HEK293 (cell line): ENCODE measurements around the gene DPT.

Experiments used
- ATF2 ChIP-seq: fragments of 450-650 bp; formaldehyde crosslinking; IDR thresholded peaks from 2 replicates; pipeline ENCODE4 v1.5.1; 2016; ENCODE audit warnings: missing biosample characterization, missing genetic modification characterization, low read depth
- GFI1B ChIP-seq: fragments of 450-650 bp; formaldehyde crosslinking; IDR thresholded peaks from 2 replicates; pipeline ENCODE4 v1.5.1; 2016; ENCODE audit warnings: missing biosample characterization, missing genetic modification characterization
- GLI2 ChIP-seq: fragments of 450-650 bp; formaldehyde crosslinking; IDR thresholded peaks from 2 replicates; pipeline ENCODE4; 2017; ENCODE audit warnings: missing biosample characterization, missing genetic modification characterization, low read depth, borderline replicate concordance
- INSM2 ChIP-seq: fragments of 450-650 bp; formaldehyde crosslinking; IDR thresholded peaks from 2 replicates; pipeline ENCODE4 v1.5.1; 2016; ENCODE audit warnings: missing biosample characterization, missing genetic modification characterization
- KLF7 ChIP-seq: fragments of 450-650 bp; formaldehyde crosslinking; IDR thresholded peaks from 2 replicates; pipeline ENCODE4 v1.5.1; 2016; ENCODE audit warnings: missing biosample characterization, missing genetic modification characterization, borderline replicate concordance
- KLF8 ChIP-seq: fragments of 450-650 bp; formaldehyde crosslinking; IDR thresholded peaks from 2 replicates; pipeline ENCODE4 v1.5.1; 2016; ENCODE audit warnings: missing biosample characterization, missing genetic modification characterization
- MZF1 ChIP-seq: fragments of 450-650 bp; formaldehyde crosslinking; IDR thresholded peaks from 2 replicates; pipeline ENCODE4 v1.5.1; 2017; ENCODE audit warnings: missing biosample characterization, missing genetic modification characterization, borderline replicate concordance
- OSR2 ChIP-seq: fragments of 450-650 bp; formaldehyde crosslinking; IDR thresholded peaks from 2 replicates; pipeline ENCODE4 v1.5.1; 2016; ENCODE audit warnings: missing biosample characterization, missing genetic modification characterization
- REST ChIP-seq: fragments of 450-650 bp; formaldehyde crosslinking; IDR thresholded peaks from 2 replicates; pipeline ENCODE4 v1.5.1; 2016; ENCODE audit warnings: missing biosample characterization, missing genetic modification characterization
- YY1 ChIP-seq: fragments of 450-650 bp; formaldehyde crosslinking; IDR thresholded peaks from 2 replicates; pipeline ENCODE4 v1.5.1; 2018; ENCODE audit warnings: missing biosample characterization, missing genetic modification characterization
- YY2 ChIP-seq: fragments of 450-650 bp; formaldehyde crosslinking; IDR thresholded peaks from 2 replicates; pipeline ENCODE4 v1.5.1; 2016; ENCODE audit warnings: missing biosample characterization, missing genetic modification characterization
- ZBTB1 ChIP-seq: fragments of 450-650 bp; formaldehyde crosslinking; IDR thresholded peaks from 2 replicates; pipeline ENCODE4 v1.5.1; 2016; ENCODE audit warnings: missing biosample characterization, missing genetic modification characterization
- ZBTB7A ChIP-seq: fragments of 450-650 bp; formaldehyde crosslinking; IDR thresholded peaks from 2 replicates; pipeline ENCODE4 v1.5.1; 2016; ENCODE audit warnings: low read depth, missing biosample characterization, missing genetic modification characterization
- ZNF148 ChIP-seq: fragments of 450-650 bp; formaldehyde crosslinking; IDR thresholded peaks from 2 replicates; pipeline ENCODE4 v1.5.0; 2017; ENCODE audit warnings: missing biosample characterization, missing genetic modification characterization, borderline replicate concordance
- ZNF19 ChIP-seq: fragments of 450-650 bp; formaldehyde crosslinking; IDR thresholded peaks from 2 replicates; pipeline ENCODE4; 2016; ENCODE audit warnings: missing biosample characterization, missing genetic modification characterization, low read depth
- ZNF280C ChIP-seq: fragments of 450-650 bp; formaldehyde crosslinking; IDR thresholded peaks from 2 replicates; pipeline ENCODE4 v1.5.1; 2016; ENCODE audit warnings: missing biosample characterization, missing genetic modification characterization
- ZNF292 ChIP-seq: fragments of 450-650 bp; formaldehyde crosslinking; IDR thresholded peaks from 2 replicates; pipeline ENCODE4 v1.5.1; 2016; ENCODE audit warnings: low read depth, missing biosample characterization, missing genetic modification characterization, borderline replicate concordance
- ZNF302 ChIP-seq: fragments of 450-650 bp; formaldehyde crosslinking; IDR thresholded peaks from 2 replicates; pipeline ENCODE4 v1.5.1; 2016; ENCODE audit warnings: missing biosample characterization, missing genetic modification characterization, low read depth
- ZNF341 ChIP-seq: fragments of 450-650 bp; formaldehyde crosslinking; IDR thresholded peaks from 2 replicates; pipeline ENCODE4; 2016; ENCODE audit warnings: low read depth, missing biosample characterization, missing genetic modification characterization
- ZNF37A ChIP-seq: fragments of 450-650 bp; IDR thresholded peaks from 2 replicates; pipeline ENCODE4 v1.5.1; 2018; ENCODE audit warnings: missing biosample characterization, missing genetic modification characterization
- ZNF548 ChIP-seq: fragments of 450-650 bp; formaldehyde crosslinking; IDR thresholded peaks from 2 replicates; pipeline ENCODE4 v1.5.1; 2016; ENCODE audit warnings: missing biosample characterization, missing genetic modification characterization
- ZNF560 ChIP-seq: fragments of 450-650 bp; formaldehyde crosslinking; IDR thresholded peaks from 2 replicates; pipeline ENCODE4 v1.5.1; 2017; ENCODE audit warnings: missing biosample characterization, missing genetic modification characterization, borderline replicate concordance
- ZNF571 ChIP-seq: fragments of 450-650 bp; formaldehyde crosslinking; IDR thresholded peaks from 2 replicates; pipeline ENCODE4 v1.5.0; 2017; ENCODE audit warnings: missing biosample characterization, missing genetic modification characterization
- ZNF585B ChIP-seq: fragments of 450-650 bp; formaldehyde crosslinking; IDR thresholded peaks from 2 replicates; pipeline ENCODE4 v1.5.1; 2016; ENCODE audit warnings: missing biosample characterization, missing genetic modification characterization
- ZNF639 ChIP-seq: fragments of 450-650 bp; formaldehyde crosslinking; IDR thresholded peaks from 2 replicates; pipeline ENCODE4 v1.5.1; 2016; ENCODE audit warnings: missing biosample characterization, missing genetic modification characterization
- ZNF785 ChIP-seq: fragments of 450-650 bp; formaldehyde crosslinking; IDR thresholded peaks from 2 replicates; pipeline ENCODE4 v1.5.1; 2016; ENCODE audit warnings: missing biosample characterization, missing genetic modification characterization
- ZSCAN30 ChIP-seq: fragments of 450-650 bp; IDR thresholded peaks from 2 replicates; pipeline ENCODE4 v1.5.1; 2018; ENCODE audit warnings: missing biosample characterization, mild to moderate bottlenecking, missing genetic modification characterization, moderate library complexity

DPT gene

GRCh38 chr1:168752171-168752832 lies 23.3 kb upstream of the DPT start (continued):
- TF ChIP-seq ZNF560 (tag by site-specific recombination) (no peak), GFI1B (no peak; the same call in 1 of the 2 replicates), ZBTB7A (tag by site-specific recombination) (no peak), ZNF19 (tag by site-specific recombination) (no peak), YY1 (tag by site-specific recombination) (no peak), ZNF341 (tag by site-specific recombination) (no peak), ATF2 (tag by site-specific recombination) (no peak; the same call in 1 of the 2 replicates), ZNF37A (tag by site-specific recombination) (no peak), ZNF302 (tag by site-specific recombination) (no peak), ZNF548 (tag by site-specific recombination) (no peak), ZNF585B (no peak), YY2 (tag by site-specific recombination) (no peak), KLF7 (tag by site-specific recombination) (no peak), ZNF785 (0 out of 2 replicates have a peak, but pooled peaks have one; percentile 29), MZF1 (tag by site-specific recombination) (0 out of 2 replicates have a peak, but pooled peaks have one; percentile 42), INSM2 (tag by site-specific recombination) (peak; percentile 45; the same call in 1 of the 2 replicates), OSR2 (peak; percentile 44), ZSCAN30 (tag by site-specific recombination) (peak; percentile 64; the same call in 1 of the 2 replicates), ZNF639 (tag by site-specific recombination) (no peak), ZNF280C (no peak), ZNF292 (tag by site-specific recombination) (no peak), ZNF571 (tag by site-specific recombination) (no peak), ZNF148 (no peak), REST (no peak), ZBTB1 (0 out of 2 replicates have a peak, but pooled peaks have one; percentile 47), KLF8 (peak; percentile 44; the same call in 1 of the 2 replicates), GLI2 (peak; percentile 76; the same call in 1 of the 2 replicates)
